GM12878 (cell line): ENCODE data around the gene SLC35E1. TPM values are rescaled to one million over a fixed set of nuclear protein-coding genes. Genes with fewer than 3 reads are reported as not detected.

ENCODE experiments used
- BRCA1 ChIP-seq: IDR thresholded peaks from 2 replicates; pipeline ENCODE4 v1.6.1; 2011; ENCODE audit warnings: low read depth, low read length, improper control_type of control experiment
- EED ChIP-seq: sonication (generic); IDR thresholded peaks from 2 replicates; pipeline ENCODE4 v1.6.1; 2016; ENCODE audit warnings: antibody characterized with exemption, low read depth
- MTA3 ChIP-seq: IDR thresholded peaks from 2 replicates; pipeline ENCODE4 v1.6.1; 2012; ENCODE audit warnings: low read length, inconsistent platforms, borderline replicate concordance
- NBN ChIP-seq: fragments of 450-650 bp; IDR thresholded peaks from 2 replicates; pipeline ENCODE4 v1.6.1; 2016
- NFYB ChIP-seq: IDR thresholded peaks from 2 replicates; pipeline ENCODE4 v1.6.1; 2011; ENCODE audit warnings: low read depth, mild to moderate bottlenecking, low read length, improper control_type of control experiment, moderate library complexity; ENCODE audit not compliant: insufficient read depth
- RAD21 ChIP-seq: IDR thresholded peaks from 2 replicates; pipeline ENCODE4 v1.6.1; 2011; ENCODE audit warnings: mild to moderate bottlenecking, low read depth, low read length, moderate library complexity; ENCODE audit not compliant: insufficient read depth
- RAD51 ChIP-seq: fragments of 450-650 bp; IDR thresholded peaks from 2 replicates; pipeline ENCODE4 v1.6.1; 2016; ENCODE audit warnings: moderate library complexity, mild to moderate bottlenecking, inconsistent platforms
- RCOR1 ChIP-seq: conservative IDR thresholded peaks from 2 replicates; pipeline ENCODE4 v1.6.1; 2012; ENCODE audit warnings: low read depth, low read length, improper control_type of control experiment
- RELA ChIP-seq: fragments of 450-650 bp; IDR thresholded peaks from 2 replicates; pipeline ENCODE4 v1.8.0; 2014; ENCODE audit warnings: borderline replicate concordance; ENCODE audit not compliant: partially characterized antibody
- SIX5 ChIP-seq: IDR thresholded peaks from 2 replicates; pipeline ENCODE4 v1.6.1; 2011; ENCODE audit warnings: mild to moderate bottlenecking, low read depth, low read length, moderate library complexity; ENCODE audit not compliant: severe bottlenecking
- STAT1 ChIP-seq: fragments of 450-650 bp; conservative IDR thresholded peaks from 2 replicates; pipeline ENCODE4 v1.6.1; 2014; ENCODE audit warnings: antibody characterized with exemption, mild to moderate bottlenecking
- STAT3 ChIP-seq: IDR thresholded peaks from 2 replicates; pipeline ENCODE4 v1.6.1; 2011; ENCODE audit warnings: low read depth, low read length, improper control_type of control experiment
- WRNIP1 ChIP-seq: IDR thresholded peaks from 2 replicates; pipeline ENCODE4 v1.6.1; 2011; ENCODE audit warnings: low read depth, low read length, improper control_type of control experiment, borderline replicate concordance
- ZNF207 ChIP-seq: fragments of 450-650 bp; IDR thresholded peaks from 2 replicates; pipeline ENCODE4 v1.6.1; 2014; ENCODE audit warnings: antibody characterized with exemption, mild to moderate bottlenecking, borderline replicate concordance
- ZNF384 ChIP-seq: IDR thresholded peaks from 2 replicates; pipeline ENCODE4 v1.6.1; 2012; ENCODE audit warnings: low read depth, mild to moderate bottlenecking, low read length, improper control_type of control experiment, borderline replicate concordance
- polyA plus RNA-seq, 11 experiments: library from polyadenylated mRNA; depleted of rRNA in 4 of 11; unstranded in 6 of 11; stranded (reverse) in 5 of 11; fragments of >200 nt; fragmentation: Nextera tagmentation in 4 of 11; fragmentation: Illumina TruSeq in 1 of 11; extraction: Ambion mirVana in 4 of 11; extraction: Trizol in 1 of 11; gene quantifications; 1 replicate in 1 of 11; 2 replicates in 10 of 11; pipeline versions ENCODE4 v1.2.1 to v1.2.3, GENCODE V29; 2011 to 2016; ENCODE audit warnings: inconsistent platforms in 2 of 11, missing spikeins in 2 of 11, low read depth in 1 of 11
- total RNA-seq, 4 experiments: library from RNA; depleted of rRNA in 3 of 4; stranded (reverse); fragments of >200 nt in 3 of 4; fragmentation: Illumina TruSeq in 1 of 4; extraction: Trizol in 1 of 4; gene quantifications; 2 replicates each; pipeline versions ENCODE4 v1.2.1 to v1.2.3, GENCODE V29; 2013 to 2021
- TF ChIP-seq, protein P1 (sequence below): IDR thresholded peaks from 2 replicates; pipeline ENCODE4 v1.6.1; 2012; ENCODE audit warnings: low read depth, low read length, improper control_type of control experiment
- TF ChIP-seq, protein P2 (sequence below): fragments of 450-650 bp; IDR thresholded peaks from 2 replicates; pipeline ENCODE4 v1.6.1; 2017; ENCODE audit warnings: borderline replicate concordance
- TF ChIP-seq, protein P3 (sequence below): fragments of 450-650 bp; IDR thresholded peaks from 2 replicates; pipeline ENCODE4 v1.6.1; 2014; ENCODE audit warnings: mild to moderate bottlenecking
- TF ChIP-seq, protein P4 (sequence below): fragments of 450-650 bp; IDR thresholded peaks from 2 replicates; pipeline ENCODE4 v1.6.1; 2018; ENCODE audit warnings: borderline replicate concordance, mild to moderate bottlenecking; ENCODE audit not compliant: partially characterized antibody
- TF ChIP-seq, protein P5 (sequence below): fragments of 450-650 bp; IDR thresholded peaks from 2 replicates; pipeline ENCODE4 v1.6.1; 2017; ENCODE audit warnings: mild to moderate bottlenecking
- TF ChIP-seq, protein P6 (sequence below): IDR thresholded peaks from 2 replicates; pipeline ENCODE4 v1.6.1; 2012; ENCODE audit warnings: low read depth, low read length, improper control_type of control experiment
- TF ChIP-seq, protein P7 (sequence below): fragments of 450-650 bp; IDR thresholded peaks from 2 replicates; pipeline ENCODE4 v1.6.1; 2016; ENCODE audit warnings: mild to moderate bottlenecking

The SLC35E1 gene
- total and polyA plus RNA-seq, 10 of the 15 experiments (the other 5 are each of a cell fraction or from before 2014, with no cell fraction given): 11.3 to 37.7 (median 22.1) TPM

DNA sequence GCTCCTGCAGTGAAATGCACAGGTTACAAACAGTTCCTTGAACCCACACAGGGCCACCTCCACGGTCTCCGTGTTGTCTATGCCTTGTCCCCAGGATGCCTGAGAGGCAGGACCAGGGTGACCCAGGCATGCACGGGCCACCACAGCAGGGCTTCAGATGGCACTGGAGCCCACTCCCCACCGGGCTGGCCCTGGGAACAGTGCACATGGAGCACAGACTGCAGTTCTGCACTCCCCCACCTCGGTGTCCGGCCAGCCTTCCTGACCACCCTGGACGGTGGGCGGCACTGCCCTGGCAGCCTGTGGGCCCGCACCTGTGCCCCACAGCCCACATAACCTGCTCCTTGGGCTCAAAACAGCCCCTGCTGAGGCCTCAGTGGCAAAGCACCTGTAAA, 14.3 kb upstream of the SLC35E1 start (continued):
- TF ChIP-seq RELA (no peak), SIX5 (no peak), RCOR1 (no peak), BRCA1 (no peak), STAT3 (no peak), STAT1 (peak; percentile 1; the same call in 1 of the 2 replicates), ZNF207 (no peak), NBN (no peak), NFYB (no peak), WRNIP1 (no peak), MTA3 (no peak), ZNF384 (no peak), EED (no peak), RAD21 (no peak), RAD51 (no peak)
- TF ChIP-seq, protein P1, sequence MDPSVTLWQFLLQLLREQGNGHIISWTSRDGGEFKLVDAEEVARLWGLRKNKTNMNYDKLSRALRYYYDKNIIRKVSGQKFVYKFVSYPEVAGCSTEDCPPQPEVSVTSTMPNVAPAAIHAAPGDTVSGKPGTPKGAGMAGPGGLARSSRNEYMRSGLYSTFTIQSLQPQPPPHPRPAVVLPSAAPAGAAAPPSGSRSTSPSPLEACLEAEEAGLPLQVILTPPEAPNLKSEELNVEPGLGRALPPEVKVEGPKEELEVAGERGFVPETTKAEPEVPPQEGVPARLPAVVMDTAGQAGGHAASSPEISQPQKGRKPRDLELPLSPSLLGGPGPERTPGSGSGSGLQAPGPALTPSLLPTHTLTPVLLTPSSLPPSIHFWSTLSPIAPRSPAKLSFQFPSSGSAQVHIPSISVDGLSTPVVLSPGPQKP: no peak
- TF ChIP-seq, protein P2, sequence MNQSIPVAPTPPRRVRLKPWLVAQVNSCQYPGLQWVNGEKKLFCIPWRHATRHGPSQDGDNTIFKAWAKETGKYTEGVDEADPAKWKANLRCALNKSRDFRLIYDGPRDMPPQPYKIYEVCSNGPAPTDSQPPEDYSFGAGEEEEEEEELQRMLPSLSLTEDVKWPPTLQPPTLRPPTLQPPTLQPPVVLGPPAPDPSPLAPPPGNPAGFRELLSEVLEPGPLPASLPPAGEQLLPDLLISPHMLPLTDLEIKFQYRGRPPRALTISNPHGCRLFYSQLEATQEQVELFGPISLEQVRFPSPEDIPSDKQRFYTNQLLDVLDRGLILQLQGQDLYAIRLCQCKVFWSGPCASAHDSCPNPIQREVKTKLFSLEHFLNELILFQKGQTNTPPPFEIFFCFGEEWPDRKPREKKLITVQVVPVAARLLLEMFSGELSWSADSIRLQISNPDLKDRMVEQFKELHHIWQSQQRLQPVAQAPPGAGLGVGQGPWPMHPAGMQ: no peak
- TF ChIP-seq, protein P3, sequence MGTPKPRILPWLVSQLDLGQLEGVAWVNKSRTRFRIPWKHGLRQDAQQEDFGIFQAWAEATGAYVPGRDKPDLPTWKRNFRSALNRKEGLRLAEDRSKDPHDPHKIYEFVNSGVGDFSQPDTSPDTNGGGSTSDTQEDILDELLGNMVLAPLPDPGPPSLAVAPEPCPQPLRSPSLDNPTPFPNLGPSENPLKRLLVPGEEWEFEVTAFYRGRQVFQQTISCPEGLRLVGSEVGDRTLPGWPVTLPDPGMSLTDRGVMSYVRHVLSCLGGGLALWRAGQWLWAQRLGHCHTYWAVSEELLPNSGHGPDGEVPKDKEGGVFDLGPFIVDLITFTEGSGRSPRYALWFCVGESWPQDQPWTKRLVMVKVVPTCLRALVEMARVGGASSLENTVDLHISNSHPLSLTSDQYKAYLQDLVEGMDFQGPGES: no peak
- TF ChIP-seq, protein P4, sequence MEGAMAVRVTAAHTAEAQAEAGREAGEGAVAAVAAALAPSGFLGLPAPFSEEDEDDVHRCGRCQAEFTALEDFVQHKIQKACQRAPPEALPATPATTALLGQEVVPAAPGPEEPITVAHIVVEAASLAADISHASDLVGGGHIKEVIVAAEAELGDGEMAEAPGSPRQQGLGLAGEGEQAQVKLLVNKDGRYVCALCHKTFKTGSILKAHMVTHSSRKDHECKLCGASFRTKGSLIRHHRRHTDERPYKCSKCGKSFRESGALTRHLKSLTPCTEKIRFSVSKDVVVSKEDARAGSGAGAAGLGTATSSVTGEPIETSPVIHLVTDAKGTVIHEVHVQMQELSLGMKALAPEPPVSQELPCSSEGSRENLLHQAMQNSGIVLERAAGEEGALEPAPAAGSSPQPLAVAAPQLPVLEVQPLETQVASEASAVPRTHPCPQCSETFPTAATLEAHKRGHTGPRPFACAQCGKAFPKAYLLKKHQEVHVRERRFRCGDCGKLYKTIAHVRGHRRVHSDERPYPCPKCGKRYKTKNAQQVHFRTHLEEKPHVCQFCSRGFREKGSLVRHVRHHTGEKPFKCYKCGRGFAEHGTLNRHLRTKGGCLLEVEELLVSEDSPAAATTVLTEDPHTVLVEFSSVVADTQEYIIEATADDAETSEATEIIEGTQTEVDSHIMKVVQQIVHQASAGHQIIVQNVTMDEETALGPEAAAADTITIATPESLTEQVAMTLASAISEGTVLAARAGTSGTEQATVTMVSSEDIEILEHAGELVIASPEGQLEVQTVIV: no peak
- TF ChIP-seq, protein P5, sequence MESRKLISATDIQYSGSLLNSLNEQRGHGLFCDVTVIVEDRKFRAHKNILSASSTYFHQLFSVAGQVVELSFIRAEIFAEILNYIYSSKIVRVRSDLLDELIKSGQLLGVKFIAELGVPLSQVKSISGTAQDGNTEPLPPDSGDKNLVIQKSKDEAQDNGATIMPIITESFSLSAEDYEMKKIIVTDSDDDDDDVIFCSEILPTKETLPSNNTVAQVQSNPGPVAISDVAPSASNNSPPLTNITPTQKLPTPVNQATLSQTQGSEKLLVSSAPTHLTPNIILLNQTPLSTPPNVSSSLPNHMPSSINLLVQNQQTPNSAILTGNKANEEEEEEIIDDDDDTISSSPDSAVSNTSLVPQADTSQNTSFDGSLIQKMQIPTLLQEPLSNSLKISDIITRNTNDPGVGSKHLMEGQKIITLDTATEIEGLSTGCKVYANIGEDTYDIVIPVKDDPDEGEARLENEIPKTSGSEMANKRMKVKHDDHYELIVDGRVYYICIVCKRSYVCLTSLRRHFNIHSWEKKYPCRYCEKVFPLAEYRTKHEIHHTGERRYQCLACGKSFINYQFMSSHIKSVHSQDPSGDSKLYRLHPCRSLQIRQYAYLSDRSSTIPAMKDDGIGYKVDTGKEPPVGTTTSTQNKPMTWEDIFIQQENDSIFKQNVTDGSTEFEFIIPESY: no peak
- TF ChIP-seq, protein P6, sequence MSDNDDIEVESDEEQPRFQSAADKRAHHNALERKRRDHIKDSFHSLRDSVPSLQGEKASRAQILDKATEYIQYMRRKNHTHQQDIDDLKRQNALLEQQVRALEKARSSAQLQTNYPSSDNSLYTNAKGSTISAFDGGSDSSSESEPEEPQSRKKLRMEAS: no peak
- TF ChIP-seq, protein P7, sequence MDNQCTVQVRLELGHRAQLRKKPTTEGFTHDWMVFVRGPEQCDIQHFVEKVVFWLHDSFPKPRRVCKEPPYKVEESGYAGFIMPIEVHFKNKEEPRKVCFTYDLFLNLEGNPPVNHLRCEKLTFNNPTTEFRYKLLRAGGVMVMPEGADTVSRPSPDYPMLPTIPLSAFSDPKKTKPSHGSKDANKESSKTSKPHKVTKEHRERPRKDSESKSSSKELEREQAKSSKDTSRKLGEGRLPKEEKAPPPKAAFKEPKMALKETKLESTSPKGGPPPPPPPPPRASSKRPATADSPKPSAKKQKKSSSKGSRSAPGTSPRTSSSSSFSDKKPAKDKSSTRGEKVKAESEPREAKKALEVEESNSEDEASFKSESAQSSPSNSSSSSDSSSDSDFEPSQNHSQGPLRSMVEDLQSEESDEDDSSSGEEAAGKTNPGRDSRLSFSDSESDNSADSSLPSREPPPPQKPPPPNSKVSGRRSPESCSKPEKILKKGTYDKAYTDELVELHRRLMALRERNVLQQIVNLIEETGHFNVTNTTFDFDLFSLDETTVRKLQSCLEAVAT: peak; percentile 26; the same call in 1 of the 2 replicates
